Activated T-cell treated with anti-CD3 and anti-CD28 coated beads, Interleukin-2, amount 50 U/mL, for 1 hour (primary cell): ENCODE data around the gene ANKRD42.
"Not testable (repeated sequence)": the region's sequence is repeated elsewhere in the genome, so short reads cannot be mapped to it uniquely, and the experiment has no call there.

Experiments used
- DNase-seq: peaks from one replicate; pipeline ENCODE4 v3.0.0-alpha.2; 2020

Gene ANKRD42

GRCh38 chr11:83249972-83250593 is 56.6 kb downstream of the ANKRD42 start:
- DNase-seq, result no peak

DNA sequence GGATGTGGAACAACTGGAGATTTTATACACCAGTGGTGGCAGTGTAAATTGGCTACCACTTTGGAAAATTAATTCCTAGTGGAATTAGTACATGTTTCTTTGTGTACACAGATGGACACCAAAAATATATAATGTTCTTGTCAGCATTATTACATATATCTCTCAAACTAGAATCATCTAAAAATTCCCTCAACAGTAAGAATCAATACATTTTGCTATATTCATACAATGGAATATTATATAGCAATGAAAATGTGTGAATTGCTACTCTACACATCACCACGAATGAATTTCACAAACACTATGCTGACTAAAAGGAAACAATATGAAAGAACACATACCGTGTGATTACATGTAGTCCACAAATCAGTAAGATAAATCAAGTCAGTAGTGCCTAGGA is 58.8 kb downstream of the ANKRD42 start:
- no peak for DNase-seq

- no peak for DNase-seq
Measured at GRCh38 chr11:83252941-83253340, 59.4 kb downstream of the ANKRD42 start.

- DNase-seq, result no peak
Measured at GRCh38 chr11:83255366-83255765, 61.9 kb downstream of the ANKRD42 start.

DNA sequence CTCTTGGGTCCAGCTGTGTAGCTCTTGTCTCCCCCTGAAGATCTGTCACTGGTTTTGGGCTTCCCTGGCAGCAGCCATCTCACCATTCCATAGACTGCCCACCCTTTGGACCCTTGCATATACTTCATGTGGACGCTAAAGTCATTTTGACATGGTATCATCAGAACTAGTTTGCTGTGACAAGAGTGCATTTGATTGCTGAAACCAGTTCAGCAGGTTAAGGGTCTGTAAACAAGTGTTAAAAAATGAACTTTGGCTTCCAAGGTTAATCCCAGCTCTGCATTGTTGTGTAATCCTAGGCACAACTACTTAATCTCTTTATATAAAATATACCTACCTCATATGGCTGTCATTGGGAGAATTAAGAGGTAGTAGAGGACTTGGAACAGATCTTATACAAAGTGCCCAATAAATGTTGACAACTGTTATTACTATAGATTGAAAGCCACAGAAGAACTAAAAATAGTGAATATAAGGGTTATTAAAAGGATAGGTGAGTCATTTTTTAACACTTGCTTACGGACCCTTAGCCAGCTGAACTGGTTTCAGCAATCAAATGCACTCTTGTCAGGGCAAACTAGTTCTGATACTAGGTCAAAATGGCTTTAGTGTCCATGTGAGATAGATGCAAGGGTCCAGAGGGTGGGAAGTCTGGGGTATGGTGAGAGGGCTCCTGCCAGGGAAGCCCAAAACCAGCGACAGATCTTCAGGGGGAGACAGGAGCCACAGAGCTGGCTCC is 63.3 kb downstream of the ANKRD42 start:
- no peak for DNase-seq

- DNase-seq, result no peak
Measured at GRCh38 chr11:83257761-83258168, 64.3 kb downstream of the ANKRD42 start.

DNA sequence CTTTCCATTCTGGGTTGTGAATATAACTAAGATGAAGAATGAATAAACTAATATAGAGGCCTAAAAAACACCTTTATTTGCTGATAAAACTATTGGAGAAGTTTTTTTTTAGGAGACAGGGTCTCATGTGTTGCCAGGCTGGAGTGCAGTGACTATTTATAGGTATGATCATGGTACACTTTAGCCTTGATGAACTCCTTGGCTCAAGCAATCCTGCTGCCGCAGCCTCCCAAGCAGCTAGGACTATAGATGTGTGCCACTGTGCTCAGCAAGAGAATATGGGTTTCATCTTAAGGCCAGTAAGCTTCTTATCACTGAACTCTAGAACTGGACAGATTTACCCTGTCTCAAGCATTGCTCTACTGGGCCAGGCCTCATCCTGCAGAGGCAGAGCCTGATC is 66.0 kb downstream of the ANKRD42 start:
- no peak for DNase-seq

- no peak for DNase-seq
Measured at GRCh38 chr11:83265331-83265730, 71.8 kb downstream of the ANKRD42 start.

DNA sequence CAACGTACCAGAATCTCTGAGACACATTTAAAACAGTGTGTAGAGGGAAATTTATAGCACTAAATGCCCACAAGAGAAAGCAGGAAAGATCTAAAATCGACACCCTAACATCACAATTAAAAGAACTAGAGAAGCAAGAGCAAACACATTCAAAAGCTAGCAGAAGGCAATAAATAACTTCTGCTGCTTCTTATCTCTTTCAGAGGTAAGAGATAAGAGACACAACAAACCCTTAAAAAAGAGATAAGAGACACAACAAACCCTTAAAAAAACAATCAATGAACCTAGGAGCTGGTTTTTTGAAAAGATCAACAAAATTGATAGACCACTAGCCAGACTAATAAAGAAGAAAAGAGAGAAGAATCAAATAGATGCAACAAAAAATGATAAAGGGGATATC is 75.6 kb downstream of the ANKRD42 start:
- not testable (repeated sequence) for DNase-seq

DNA sequence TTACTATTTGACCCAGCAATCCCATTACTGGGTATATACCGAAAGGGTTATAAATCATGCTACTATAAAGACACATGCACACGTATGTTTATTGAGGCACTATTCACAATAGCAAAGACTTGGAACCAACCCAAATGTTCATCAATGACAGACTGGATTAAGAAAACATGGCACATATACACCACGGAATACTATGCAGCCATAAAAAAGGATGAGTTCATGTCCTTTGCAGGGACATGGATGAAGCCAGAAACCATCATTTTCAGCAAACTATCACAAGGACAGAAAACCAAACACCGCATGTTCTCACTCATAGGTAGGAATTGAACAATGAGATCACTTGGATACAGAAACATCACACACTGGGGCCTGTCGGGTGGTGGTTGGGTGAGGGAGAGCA is 78.2 kb downstream of the ANKRD42 start:
- DNase-seq, result not testable (repeated sequence)

DNA sequence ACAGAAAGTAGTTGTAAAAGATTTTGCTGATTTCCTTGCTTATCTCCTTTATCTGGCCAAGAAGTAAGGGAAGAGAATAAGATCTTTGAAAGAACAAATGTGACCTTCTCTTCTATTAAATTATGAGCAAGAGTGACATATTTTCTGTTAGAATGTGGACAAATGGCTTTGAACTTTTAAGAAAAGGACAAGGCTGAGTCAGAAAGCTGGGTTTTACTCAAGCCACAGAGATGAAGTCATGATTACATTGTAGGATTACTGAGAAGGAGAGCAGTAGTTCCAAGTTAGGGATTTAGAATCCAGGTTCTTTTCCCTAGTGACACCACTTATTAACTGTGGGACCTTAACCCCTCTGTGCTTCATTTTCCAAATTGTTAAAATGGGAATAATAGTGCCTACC is 79.1 kb downstream of the ANKRD42 start:
- DNase-seq, result no peak

DNA sequence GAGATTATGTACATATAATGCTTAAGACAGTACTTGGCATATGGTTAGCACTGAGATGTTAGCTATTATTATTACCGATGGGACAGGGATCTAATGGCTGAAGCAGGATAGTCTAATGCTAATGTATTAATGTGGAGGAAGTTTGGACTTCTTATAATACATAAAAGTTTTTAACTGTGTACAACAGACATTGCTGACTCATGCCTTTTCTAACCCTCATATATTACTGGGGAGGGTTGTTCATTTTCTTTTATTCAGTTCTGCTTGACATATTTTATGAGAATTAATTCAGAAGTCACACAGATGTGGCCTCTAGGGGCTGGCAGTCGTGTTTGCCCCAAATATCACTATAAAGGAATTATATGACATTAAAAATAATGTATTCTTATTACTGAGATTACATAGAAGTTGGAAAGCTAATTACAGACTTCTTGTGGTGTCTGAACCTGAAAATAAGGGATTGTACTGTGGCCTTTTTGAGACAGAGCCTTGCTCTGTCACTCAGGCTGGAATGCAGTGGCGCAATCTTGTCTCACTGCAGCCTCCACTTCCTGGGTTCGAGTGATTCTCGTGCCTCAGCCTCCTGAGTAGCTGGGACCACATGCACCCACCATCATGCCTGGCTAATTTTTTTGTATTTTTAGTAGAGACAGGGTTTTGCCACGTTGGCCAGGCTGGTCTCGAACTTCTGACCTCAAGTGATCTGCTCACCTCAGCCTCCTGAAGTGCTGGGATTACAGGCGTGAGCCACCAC is 82.6 kb downstream of the ANKRD42 start:
- no peak for DNase-seq

DNA sequence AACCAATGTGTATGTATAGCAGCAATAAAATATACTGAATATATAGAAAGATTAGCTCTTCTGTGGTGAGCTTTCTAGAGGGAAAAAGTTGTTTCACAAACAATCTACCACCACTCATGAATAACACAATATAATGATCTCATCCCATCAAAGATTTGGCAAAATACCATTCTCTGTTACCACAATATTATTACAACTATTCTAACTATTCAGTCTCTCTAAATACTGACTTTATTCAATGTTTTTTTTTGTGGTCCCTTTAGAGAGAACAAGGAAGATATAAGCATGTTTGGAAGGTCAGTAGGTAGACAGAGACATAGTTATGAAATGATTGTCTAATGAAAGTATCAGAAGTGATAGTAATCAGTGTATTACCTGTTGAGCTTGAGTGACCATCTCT is 84.8 kb downstream of the ANKRD42 start:
- DNase-seq, result no peak

GRCh38 chr11:83280256-83280655 is 86.7 kb downstream of the ANKRD42 start:
- no peak for DNase-seq

DNA sequence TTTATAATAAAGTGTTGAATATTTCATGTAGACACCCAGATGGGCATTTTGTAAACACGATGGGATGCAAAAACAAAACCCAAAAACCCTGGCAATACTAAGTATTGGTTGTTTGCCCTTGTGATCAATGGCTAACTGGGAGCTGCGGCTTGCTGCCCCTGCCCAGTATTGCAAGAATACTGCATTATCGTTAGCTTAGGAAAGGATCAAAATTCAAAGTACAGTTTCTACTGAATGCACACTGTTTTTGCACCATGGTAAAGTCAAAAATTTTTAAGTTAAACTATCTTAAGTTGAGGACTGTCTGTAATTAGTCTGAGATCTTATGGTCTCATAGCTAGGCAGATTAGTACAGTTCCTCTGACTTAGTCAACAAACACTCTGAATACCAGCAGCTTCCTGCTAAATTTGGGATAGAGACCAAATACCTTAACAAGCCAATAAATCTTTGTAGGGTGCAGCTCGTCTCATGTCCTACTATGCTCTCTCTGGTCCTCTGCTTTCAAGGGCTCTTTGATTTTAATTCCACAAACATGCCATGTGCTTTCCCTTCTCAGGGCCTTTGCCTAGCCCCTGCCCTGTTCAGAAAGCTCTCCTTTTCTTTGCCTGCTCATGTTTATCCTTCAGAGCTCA is 88.7 kb downstream of the ANKRD42 start:
- DNase-seq, result no peak

GRCh38 chr11:83284501-83285150 is 91.1 kb downstream of the ANKRD42 start:
- no peak for DNase-seq

GRCh38 chr11:83285151-83285770 is 91.7 kb downstream of the ANKRD42 start:
- no peak for DNase-seq

DNA sequence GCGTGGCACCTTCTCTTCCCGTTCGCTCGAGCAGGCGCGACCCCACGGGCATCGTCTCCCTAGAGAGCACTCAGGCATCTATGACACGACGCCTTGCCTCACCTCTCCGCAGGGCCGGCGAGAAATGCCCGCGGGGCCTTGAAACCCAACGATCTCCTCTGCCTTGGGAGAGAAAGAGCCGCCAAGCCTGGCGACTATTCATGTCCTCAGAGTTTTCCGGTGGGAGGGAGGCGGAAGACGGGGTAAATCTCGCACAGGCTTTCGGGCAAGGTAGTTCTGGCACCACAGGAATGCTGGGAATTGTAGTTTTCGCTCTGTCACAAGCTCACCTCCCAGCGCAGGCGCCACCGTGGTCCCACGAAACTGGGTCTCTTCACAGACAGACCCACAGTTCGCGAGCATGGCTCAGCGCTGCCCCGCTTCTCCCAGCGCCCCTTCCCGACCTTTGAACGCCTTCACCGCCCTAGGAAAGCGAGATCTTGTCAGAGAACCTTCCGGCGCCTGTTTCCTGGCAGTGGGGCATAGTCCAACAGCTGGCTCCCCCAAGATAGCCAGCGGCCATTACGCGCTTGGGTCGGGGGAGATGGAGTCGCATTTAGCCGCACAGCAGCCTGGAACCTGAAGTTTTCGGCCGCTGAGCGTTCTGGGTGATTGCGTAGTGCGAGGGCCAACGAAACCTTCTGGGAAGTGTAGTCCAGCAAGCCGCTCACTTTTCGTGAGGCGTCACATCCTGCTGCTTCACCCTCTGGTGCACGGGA is 92.4 kb downstream of the ANKRD42 start, which contains the start of gene CCDC90B:
Gene CCDC90B (minus strand): TSS at position 597 of the 758 bp plus-strand sequence. CDS start 395 bp downstream, at position 202.
- peak; percentile 92 for DNase-seq

DNA sequence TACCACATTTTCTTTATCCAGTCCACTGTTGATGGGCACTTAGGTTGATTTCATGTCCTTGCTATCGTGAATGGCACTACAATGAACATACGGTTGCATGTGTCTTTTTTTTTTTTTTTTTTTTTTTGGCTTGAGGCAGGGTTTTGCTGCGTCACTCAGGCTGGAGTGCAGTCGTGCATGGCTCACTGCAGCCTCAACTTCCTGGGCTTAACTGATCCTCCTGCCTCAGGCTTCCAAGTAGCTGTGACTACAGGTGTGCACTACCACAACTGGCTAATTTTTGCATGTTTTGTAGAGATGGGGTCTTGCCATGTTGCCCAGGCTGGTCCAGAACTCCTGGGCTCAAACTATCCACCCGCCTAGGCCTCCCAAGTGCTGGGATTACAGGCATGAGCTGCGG is 94.1 kb downstream of the ANKRD42 start:
- no peak for DNase-seq

DNA sequence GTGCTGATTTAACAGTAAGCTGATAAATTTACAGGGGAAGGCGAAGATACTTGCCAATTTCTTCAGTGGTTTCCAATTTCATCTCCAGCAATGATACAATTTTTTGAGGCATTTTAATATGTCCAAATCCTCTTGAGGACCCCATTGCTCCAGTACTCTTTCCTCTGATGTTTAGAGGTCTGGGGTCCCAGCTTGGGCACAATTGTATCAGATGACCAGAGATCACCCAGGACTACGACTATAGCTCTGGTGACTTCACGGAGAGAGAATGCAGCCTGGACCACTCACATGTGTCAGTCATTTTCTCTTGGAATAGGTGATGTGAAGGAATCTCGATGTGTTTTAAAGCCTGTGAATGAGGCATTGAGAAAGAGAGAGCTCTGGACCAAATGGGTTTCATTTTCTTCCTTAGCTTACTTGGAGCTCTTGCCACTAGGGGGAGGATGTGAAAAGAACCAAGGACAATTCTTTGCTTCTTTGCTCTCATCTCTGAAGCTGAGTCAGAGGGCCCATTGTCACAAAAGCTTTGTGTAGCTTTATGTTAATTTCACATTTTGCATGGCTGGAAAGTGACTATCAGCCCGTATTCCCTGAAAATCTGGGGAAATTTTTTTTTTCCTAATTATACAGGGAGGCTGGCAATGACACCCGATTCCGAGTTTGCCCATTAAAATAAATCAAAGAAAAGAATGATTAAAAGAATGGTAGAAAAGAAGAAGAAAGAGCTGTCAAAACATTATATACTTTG is 99.4 kb downstream of the ANKRD42 start:
- DNase-seq, result no peak

- DNase-seq, result no peak
Measured at GRCh38 chr11:83293457-83293774, 99.9 kb downstream of the ANKRD42 start.
